ENCODE results near the gene EMID1. TPM values are rescaled to one million over a fixed set of nuclear protein-coding genes. Genes with fewer than 3 reads are reported as not detected.
"Not testable (repeated sequence)": the region's sequence is repeated elsewhere in the genome, so short reads cannot be mapped to it uniquely, and the experiment has no call there.

Gene EMID1
- total and polyA plus RNA-seq, 8 donors = 1.8 to 23.6 (median 10.3) TPM; not detected in 1

DNA sequence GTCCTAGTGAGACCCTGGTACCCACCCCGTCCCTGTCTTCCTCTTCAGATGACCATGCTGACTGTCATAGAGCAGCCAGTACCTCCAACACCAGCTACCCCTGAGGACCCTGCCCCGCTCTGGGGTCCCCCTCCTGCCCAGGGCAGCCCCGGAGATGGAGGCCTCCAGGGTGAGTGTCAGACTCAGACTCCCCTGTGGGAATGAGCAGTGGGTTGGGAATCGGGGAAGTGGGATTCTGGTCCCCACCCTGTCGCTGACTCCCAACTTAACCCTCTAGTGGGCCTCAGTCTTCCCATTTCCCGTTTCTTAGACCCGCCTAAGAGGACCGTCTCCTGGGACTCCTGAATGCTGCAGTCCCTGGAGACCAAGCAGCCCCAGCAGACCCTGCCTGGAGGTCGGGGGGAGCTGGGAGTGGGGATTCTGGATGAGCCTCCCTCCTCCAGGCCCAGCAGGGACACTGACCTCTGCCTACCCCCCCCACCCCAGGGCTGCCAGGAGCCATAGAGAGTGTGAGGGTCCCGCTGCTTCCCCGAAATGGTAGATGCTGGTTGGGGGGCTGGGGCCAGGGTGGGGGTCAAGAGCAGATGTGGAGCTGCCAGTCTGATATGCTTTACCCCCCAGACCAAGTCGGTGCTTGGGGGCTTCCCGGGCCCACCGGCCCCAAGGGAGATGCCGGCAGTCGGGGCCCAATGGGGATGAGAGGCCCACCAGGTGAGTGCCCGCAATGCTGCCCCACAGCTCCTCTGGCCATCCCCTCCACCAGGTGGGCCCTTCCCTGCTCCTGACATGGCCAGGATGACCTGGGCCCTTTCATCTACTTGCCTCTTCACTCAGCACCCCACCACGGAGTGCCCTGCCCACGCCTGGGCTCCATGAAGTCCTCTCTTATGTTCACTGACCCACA is 25.5 kb downstream of the EMID1 start:
- Histone ChIP-seq H3K4me1 (peaks cover 0 to 10% (median under 1%) of the 10 kb centered on the region in 4 donors), H3K9me3 (no peaks in the 10 kb centered on the region), H3K36me3 (no peaks in the 10 kb centered on the region), H3K27me3 (no peaks in the 10 kb centered on the region), H3K27ac (no peak overlapping the region), H3K4me3 (no peak overlapping the region)
- 87 to 91% (median 90%) methylated on average over 11 to 19 of the region's 19 CpGs for WGBS, 5 donors
- no peak for DNase-seq
- TF ChIP-seq POLR2A (IDR thresholded peaks at IDR 0.05) (no peak), EP300 (IDR thresholded peaks at IDR 0.05) (no peak), POLR2AphosphoS5 (IDR thresholded peaks at IDR 0.05) (no peak)
- TF ChIP-seq, protein P1, sequence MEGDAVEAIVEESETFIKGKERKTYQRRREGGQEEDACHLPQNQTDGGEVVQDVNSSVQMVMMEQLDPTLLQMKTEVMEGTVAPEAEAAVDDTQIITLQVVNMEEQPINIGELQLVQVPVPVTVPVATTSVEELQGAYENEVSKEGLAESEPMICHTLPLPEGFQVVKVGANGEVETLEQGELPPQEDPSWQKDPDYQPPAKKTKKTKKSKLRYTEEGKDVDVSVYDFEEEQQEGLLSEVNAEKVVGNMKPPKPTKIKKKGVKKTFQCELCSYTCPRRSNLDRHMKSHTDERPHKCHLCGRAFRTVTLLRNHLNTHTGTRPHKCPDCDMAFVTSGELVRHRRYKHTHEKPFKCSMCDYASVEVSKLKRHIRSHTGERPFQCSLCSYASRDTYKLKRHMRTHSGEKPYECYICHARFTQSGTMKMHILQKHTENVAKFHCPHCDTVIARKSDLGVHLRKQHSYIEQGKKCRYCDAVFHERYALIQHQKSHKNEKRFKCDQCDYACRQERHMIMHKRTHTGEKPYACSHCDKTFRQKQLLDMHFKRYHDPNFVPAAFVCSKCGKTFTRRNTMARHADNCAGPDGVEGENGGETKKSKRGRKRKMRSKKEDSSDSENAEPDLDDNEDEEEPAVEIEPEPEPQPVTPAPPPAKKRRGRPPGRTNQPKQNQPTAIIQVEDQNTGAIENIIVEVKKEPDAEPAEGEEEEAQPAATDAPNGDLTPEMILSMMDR (IDR thresholded peaks at IDR 0.05) = no peak
- intact Hi-C loops (cut with DNase I; ENCODE audit: low total_unique reads) = no loop called here

DNA sequence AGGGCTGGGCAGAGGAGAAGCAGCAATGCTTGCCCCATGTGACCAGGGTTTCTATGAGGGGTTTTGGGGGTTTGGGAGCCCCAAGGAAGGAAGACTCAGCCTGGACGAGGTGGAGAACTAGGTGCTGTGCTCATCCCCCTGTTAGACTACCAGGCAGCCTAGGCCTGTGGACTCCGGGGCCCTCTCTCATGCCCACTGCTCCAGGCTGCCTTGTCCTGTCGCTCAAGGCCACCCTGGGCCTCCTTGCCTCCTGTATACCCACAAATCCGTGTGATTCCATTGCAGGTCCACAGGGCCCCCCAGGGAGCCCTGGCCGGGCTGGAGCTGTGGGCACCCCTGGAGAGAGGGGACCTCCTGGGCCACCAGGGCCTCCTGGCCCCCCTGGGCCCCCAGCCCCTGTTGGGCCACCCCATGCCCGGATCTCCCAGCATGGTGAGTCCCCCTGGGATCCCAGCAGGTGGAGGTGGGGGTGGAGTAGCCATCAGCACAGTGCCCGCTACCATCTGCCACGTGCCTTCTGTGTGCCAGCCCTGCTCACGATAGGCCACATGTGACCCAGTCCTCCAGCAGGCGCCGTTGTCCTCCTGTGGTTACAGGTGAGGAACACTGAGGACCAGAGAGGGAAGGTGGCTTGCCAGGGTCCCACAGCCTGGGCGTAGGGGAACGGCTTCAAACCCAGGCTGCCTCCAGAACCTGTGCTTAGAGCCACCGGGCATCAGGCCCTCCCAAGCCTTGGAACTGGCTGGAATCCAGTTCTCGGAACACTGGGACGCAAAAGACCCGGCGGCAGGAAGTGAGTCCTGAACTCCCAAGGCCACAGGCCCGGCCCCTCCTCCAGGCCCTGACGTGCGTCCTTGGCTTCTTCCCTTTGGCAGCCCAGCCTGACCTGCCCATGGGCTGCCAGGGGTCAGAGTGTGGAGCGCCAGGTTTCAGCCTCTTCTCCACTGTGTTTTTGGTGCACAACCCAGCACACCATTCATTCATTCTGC is 26.6 kb downstream of the EMID1 start:
- no peak overlapping the region for H3K4me3 ChIP-seq
- H3K4me1 ChIP-seq = peaks cover 0 to 10% (median 0%) of the 10 kb centered on the region in 4 donors
- intact Hi-C loops (cut with DNase I; ENCODE audit: low total_unique reads) = no loop called here
- TF ChIP-seq POLR2A (IDR thresholded peaks at IDR 0.05) (no peak), POLR2AphosphoS5 (IDR thresholded peaks at IDR 0.05) (peak in 1 of 3 donors; percentile 9)
- no peaks in the 10 kb centered on the region for H3K9me3 ChIP-seq
- DNase-seq = peak; percentile 50 to 57
- no peak overlapping the region for H3K27ac ChIP-seq
- 61 to 76% (median 67%) methylated on average over 12 to 22 of the region's 22 CpGs for WGBS, 5 donors
- no peaks in the 10 kb centered on the region for H3K27me3 ChIP-seq
- no peaks in the 10 kb centered on the region for H3K36me3 ChIP-seq

DNA sequence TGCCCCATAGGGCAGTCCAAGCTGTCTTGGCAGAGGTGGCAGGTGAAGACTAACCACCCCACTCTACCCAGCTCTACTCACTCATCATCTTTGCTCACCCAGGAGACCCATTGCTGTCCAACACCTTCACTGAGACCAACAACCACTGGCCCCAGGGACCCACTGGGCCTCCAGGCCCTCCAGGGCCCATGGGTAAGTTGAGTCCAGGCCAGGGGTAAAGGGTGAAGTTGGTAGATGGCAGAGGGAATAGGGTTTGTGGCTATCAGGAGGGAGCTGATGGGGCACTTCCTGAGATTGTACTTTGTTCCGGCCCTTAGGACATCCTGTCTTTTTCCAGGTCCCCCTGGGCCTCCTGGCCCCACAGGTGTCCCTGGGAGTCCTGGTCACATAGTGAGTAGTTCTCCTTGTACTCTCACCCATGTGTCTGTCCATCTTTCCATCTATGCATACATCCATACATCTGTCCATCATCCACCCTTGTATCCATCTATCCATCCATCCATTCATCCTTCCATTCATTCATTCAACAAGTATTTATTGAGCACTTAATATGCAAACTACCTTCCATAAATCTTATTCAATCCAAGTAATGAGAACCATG is 27.7 kb downstream of the EMID1 start:
- DNase-seq = no peak
- Histone ChIP-seq H3K4me3 (no peak overlapping the region), H3K27ac (no peak overlapping the region), H3K4me1 (peaks cover 0 to 10% (median 0%) of the 10 kb centered on the region in 4 donors), H3K9me3 (no peaks in the 10 kb centered on the region), H3K27me3 (no peaks in the 10 kb centered on the region), H3K36me3 (no peaks in the 10 kb centered on the region)
- WGBS, 5 donors = 81 to 94% (median 90%) methylated on average over 1 of the region's 1 CpG
- TF ChIP-seq, protein P1 (IDR thresholded peaks at IDR 0.05) = no peak
- TF ChIP-seq EP300 (IDR thresholded peaks at IDR 0.05) (no peak), POLR2AphosphoS5 (IDR thresholded peaks at IDR 0.05) (no peak), POLR2A (IDR thresholded peaks at IDR 0.05) (no peak)
- intact Hi-C loops (cut with DNase I; ENCODE audit: low total_unique reads) = no loop called here

DNA sequence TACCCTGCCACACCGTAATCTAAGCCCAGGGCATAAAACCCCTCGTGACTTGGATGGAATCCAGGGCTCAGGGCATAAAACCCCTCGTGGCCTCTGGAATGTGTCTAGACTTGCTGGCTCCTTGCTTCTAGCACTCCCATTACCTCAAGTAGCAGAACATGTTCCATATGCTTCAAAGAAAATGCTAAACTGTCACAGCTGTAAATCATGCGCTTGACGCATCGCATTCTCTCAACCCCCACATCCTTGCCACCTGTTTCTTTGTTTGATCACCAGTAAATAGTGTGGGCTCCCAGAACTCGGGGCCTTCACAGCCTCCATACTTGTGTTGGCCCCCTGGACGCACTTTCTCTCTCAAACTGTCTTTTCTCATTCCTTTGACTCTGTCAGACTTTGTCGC is 34.8 kb downstream of the EMID1 start:
- H3K9me3 ChIP-seq; H3K27me3 ChIP-seq; H3K4me1 ChIP-seq; H3K36me3 ChIP-seq; DNase-seq; intact Hi-C loops (cut with DNase I; ENCODE audit: low total_unique reads); H3K4me3 ChIP-seq; H3K27ac ChIP-seq: not testable (repeated sequence)
- WGBS, 5 donors = 74 to 84% (median 81%) methylated on average over 9 of the region's 9 CpGs
